H9 (cell line): ENCODE data around the gene OR6B2. TPM values are rescaled to one million over a fixed set of nuclear protein-coding genes. Genes with fewer than 3 reads are reported as not detected.

ENCODE experiments used
- DNase-seq: peaks from one replicate; pipeline ENCODE4 v3.0.0-alpha.2; 2017
- H2AFZ ChIP-seq: one replicate; pipeline ENCODE4 v1.6.1; 2013; ENCODE audit warnings: mild to moderate bottlenecking, low read length, control low read depth, moderate library complexity
- H2AK5ac ChIP-seq: 2 replicates; pipeline ENCODE4 v1.6.1; 2013; ENCODE audit warnings: low read length, control low read depth, mixed read lengths; ENCODE audit not compliant: insufficient read length
- H2BK120ac ChIP-seq: one replicate; pipeline ENCODE4 v1.6.1; 2013; ENCODE audit warnings: low read depth, mild to moderate bottlenecking, low read length, control low read depth, inconsistent platforms; ENCODE audit not compliant: poor library complexity, severe bottlenecking
- H2BK12ac ChIP-seq: 2 replicates; pipeline ENCODE4 v1.6.1; 2013; ENCODE audit warnings: low read length, control low read depth, mixed read lengths, low read depth; ENCODE audit not compliant: insufficient read length
- H2BK15ac ChIP-seq: 2 replicates; pipeline ENCODE4 v1.6.1; 2013; ENCODE audit warnings: low read depth, low read length, control low read depth
- H2BK20ac ChIP-seq: one replicate; pipeline ENCODE4 v1.6.1; 2013; ENCODE audit warnings: low read depth, mild to moderate bottlenecking, low read length, control low read depth, inconsistent platforms; ENCODE audit not compliant: poor library complexity, severe bottlenecking
- H2BK5ac ChIP-seq: 2 replicates; pipeline ENCODE4 v1.6.1; 2013; ENCODE audit warnings: low read length, control low read depth, mixed read lengths; ENCODE audit not compliant: insufficient read length
- H3K14ac ChIP-seq: 2 replicates; pipeline ENCODE4 v1.6.1; 2013; ENCODE audit warnings: low read length, control low read depth; ENCODE audit not compliant: insufficient read depth
- H3K18ac ChIP-seq: 2 replicates; pipeline ENCODE4 v1.6.1; 2013; ENCODE audit warnings: low read depth, mild to moderate bottlenecking, mixed read lengths, low read length, control low read depth; ENCODE audit not compliant: insufficient read length
- H3K23ac ChIP-seq: 2 replicates; pipeline ENCODE4 v1.6.1; 2013; ENCODE audit warnings: low read length, control low read depth, mixed read lengths, low read depth; ENCODE audit not compliant: insufficient read length
- H3K23me2 ChIP-seq: 2 replicates; pipeline ENCODE4 v1.6.1; 2013; ENCODE audit warnings: low read depth, mild to moderate bottlenecking, mixed read lengths, low read length, control low read depth; ENCODE audit not compliant: insufficient read length, poor library complexity, severe bottlenecking
- H3K27ac ChIP-seq: 2 replicates; pipeline ENCODE4 v1.5.1; 2013; ENCODE audit warnings: low read length, control low read depth, mixed read lengths, low read depth; ENCODE audit not compliant: insufficient read length
- H3K27me3 ChIP-seq: 2 replicates; pipeline ENCODE4 v1.6.1; 2013; ENCODE audit warnings: low read length, control low read depth, inconsistent platforms; ENCODE audit not compliant: insufficient read depth
- H3K4ac ChIP-seq: 2 replicates; pipeline ENCODE4 v1.6.1; 2013; ENCODE audit warnings: low read depth, mild to moderate bottlenecking, control low read depth, inconsistent platforms, low read length, moderate library complexity
- H3K4me1 ChIP-seq: 2 replicates; pipeline ENCODE4 v1.6.1; 2013; ENCODE audit warnings: low read length, control low read depth, inconsistent platforms; ENCODE audit not compliant: insufficient read depth
- H3K4me2 ChIP-seq: 2 replicates; pipeline ENCODE4 v1.6.1; 2013; ENCODE audit warnings: low read length, control low read depth, mixed read lengths; ENCODE audit not compliant: insufficient read length, insufficient read depth
- H3K56ac ChIP-seq: 2 replicates; pipeline ENCODE4 v1.6.1; 2013; ENCODE audit warnings: low read depth, mild to moderate bottlenecking, mixed read lengths, low read length, control low read depth; ENCODE audit not compliant: insufficient read length
- H3K79me1 ChIP-seq: 2 replicates; pipeline ENCODE4 v1.6.1; 2013; ENCODE audit warnings: low read depth, mild to moderate bottlenecking, moderate library complexity, low read length, control low read depth, inconsistent platforms; ENCODE audit not compliant: insufficient read depth, poor library complexity, severe bottlenecking
- H3K79me2 ChIP-seq: 2 replicates; pipeline ENCODE4 v1.6.1; 2013; ENCODE audit warnings: low read length, control low read depth, inconsistent platforms; ENCODE audit not compliant: insufficient read depth
- H3K9ac ChIP-seq: 2 replicates; pipeline ENCODE4 v1.6.1; 2013; ENCODE audit warnings: low read length, control low read depth, mixed read lengths; ENCODE audit not compliant: insufficient read length; ENCODE audit errors: extremely low read depth
- H3K9me3 ChIP-seq: one replicate; pipeline ENCODE4 v1.6.1; 2013; ENCODE audit warnings: low read depth, low read length, inconsistent platforms; ENCODE audit not compliant: control insufficient read depth
- H3T11ph ChIP-seq: one replicate; pipeline ENCODE4 v1.6.1; 2013; ENCODE audit warnings: mild to moderate bottlenecking, low read length, control low read depth, inconsistent platforms
- H4K20me1 ChIP-seq: one replicate; pipeline ENCODE4 v1.6.1; 2013; ENCODE audit not compliant: control insufficient read depth, insufficient read length, insufficient read depth
- H4K5ac ChIP-seq: 2 replicates; pipeline ENCODE4 v1.6.1; 2013; ENCODE audit warnings: low read depth, mild to moderate bottlenecking, mixed read lengths, low read length, control low read depth; ENCODE audit not compliant: insufficient read length
- H4K8ac ChIP-seq: replicated peaks from 2 replicates; pipeline ENCODE4 v1.6.1; 2013; ENCODE audit warnings: low read length, control low read depth, mixed read lengths, low read depth; ENCODE audit not compliant: insufficient read length
- H4K91ac ChIP-seq: 2 replicates; pipeline ENCODE4 v1.6.1; 2013; ENCODE audit warnings: low read depth, mild to moderate bottlenecking, moderate library complexity, mixed read lengths, low read length, control low read depth; ENCODE audit not compliant: insufficient read length
- H3K27ac Mint-ChIP-seq, 3 experiments: 2 replicates in 2 of 3; 3 replicates in 1 of 3; pipeline ENCODE4 v1.8.0; 2020 to 2021; ENCODE audit warnings: mixed read lengths in 3 of 3, mild to moderate bottlenecking in 1 of 3, moderate library complexity in 1 of 3
- H3K27me3 Mint-ChIP-seq: 2 replicates; pipeline ENCODE4 v1.8.0; 2021; ENCODE audit warnings: low read depth, mild to moderate bottlenecking, moderate library complexity, mixed read lengths
- H3K36me3 Mint-ChIP-seq, 3 experiments: 2 replicates in 2 of 3; 3 replicates in 1 of 3; pipeline ENCODE4 v1.8.0; 2020 to 2021; ENCODE audit warnings: low read depth in 3 of 3, mixed read lengths in 3 of 3; ENCODE audit not compliant: insufficient read depth in 1 of 3
- H3K4me1 Mint-ChIP-seq, 2 experiments: 2 replicates each; pipeline ENCODE4 v1.8.0; 2020; ENCODE audit warnings: mixed read lengths in 2 of 2
- H3K4me3 Mint-ChIP-seq, 2 experiments: 2 replicates in 1 of 2; 3 replicates in 1 of 2; pipeline ENCODE4 v1.8.0; 2020 to 2021; ENCODE audit warnings: mild to moderate bottlenecking in 2 of 2, mixed read lengths in 2 of 2, moderate library complexity in 1 of 2
- H3K9me3 Mint-ChIP-seq, 2 experiments: 2 replicates in 1 of 2; 3 replicates in 1 of 2; pipeline ENCODE4 v1.8.0; 2020; ENCODE audit warnings: mild to moderate bottlenecking in 2 of 2, mixed read lengths in 2 of 2, moderate library complexity in 1 of 2
- CTCF ChIP-seq: fragments of 200-600 bp; sonication (generic); conservative IDR thresholded peaks from 3 replicates; pipeline ENCODE4 v1.8.0; 2021; ENCODE audit warnings: antibody characterized with exemption, mild to moderate bottlenecking
- WGBS: extraction: QIAGEN DNeasy Blood & Tissue Kit; methylation state at CpG from one replicate; pipeline ENCODE4 v1.1.7; 2013; ENCODE audit warnings: missing lambda C conversion rate, low lambda C conversion rate, mixed read lengths; ENCODE audit not compliant: insufficient read length; ENCODE audit errors: extremely low coverage; 5-methylcytosine and 5-hydroxymethylcytosine counted together
- total RNA-seq: library from RNA; stranded (reverse); gene quantifications from 2 replicates; pipeline ENCODE4 v1.2.1, GENCODE V29; 2021

Gene OR6B2
- total RNA-seq, 1 experiment from 2014 or later: not detected

DNA sequence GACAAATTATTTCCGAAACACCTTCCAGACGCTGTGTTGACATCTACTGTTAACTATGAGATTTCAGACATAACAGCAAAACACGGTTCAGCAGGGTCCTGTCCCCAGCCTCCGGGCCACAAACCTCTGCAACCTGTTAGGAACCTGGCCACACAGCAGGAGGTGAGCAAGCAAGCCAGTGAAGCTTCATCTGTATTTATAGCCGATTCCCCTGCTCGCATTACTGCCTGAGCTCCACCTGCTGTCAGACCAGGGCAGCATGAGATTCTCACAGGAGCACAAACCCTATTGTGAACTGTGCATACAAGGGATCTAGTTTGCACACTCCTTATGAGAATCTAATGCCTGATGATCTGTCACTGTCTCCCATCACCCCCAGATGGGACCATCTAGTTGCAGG, 36.1 kb downstream of the OR6B2 start:
- no peaks in the 10 kb centered on the region for H3K9me3 Mint-ChIP-seq
- H3K27me3 ChIP-seq: no peaks in the 10 kb centered on the region
- H4K8ac ChIP-seq: no peak overlapping the region
- H3K27ac ChIP-seq: no peak overlapping the region
- H3K9me3 ChIP-seq: no peaks in the 10 kb centered on the region
- DNase-seq: no peak
- H3K18ac ChIP-seq: no peak overlapping the region
- no peaks in the 10 kb centered on the region for H3K27me3 Mint-ChIP-seq
- H3K23ac ChIP-seq: no peak overlapping the region
- no peak overlapping the region for H2BK12ac ChIP-seq
- no peak overlapping the region for H3K14ac ChIP-seq
- no peaks in the 10 kb centered on the region for H3K23me2 ChIP-seq
- H2BK15ac ChIP-seq: no peak overlapping the region
- no peak overlapping the region for H4K91ac ChIP-seq
- H2BK120ac ChIP-seq: no peak overlapping the region
- peaks cover 5 to 9% of the 10 kb centered on the region in 2 experiments for H3K4me1 Mint-ChIP-seq
- no peaks in the 10 kb centered on the region for H3K79me1 ChIP-seq
- whole genome bisulfite sequencing: no CpG with 5 or more reads among the region's 6 CpGs
- no peak overlapping the region for H3K27ac Mint-ChIP-seq
- no peak overlapping the region for H4K5ac ChIP-seq
- H3K4me2 ChIP-seq: no peak overlapping the region
- no peak overlapping the region for H3K4me3 Mint-ChIP-seq
- H2BK20ac ChIP-seq: no peak overlapping the region
- peaks cover 2% of the 10 kb centered on the region for H4K20me1 ChIP-seq
- H3K4ac ChIP-seq: no peak overlapping the region
- TF ChIP-seq CTCF: no peak
- H3K9ac ChIP-seq: no peak overlapping the region
- no peaks in the 10 kb centered on the region for H3K4me1 ChIP-seq
- H3K36me3 Mint-ChIP-seq: peaks cover 21 to 46% (median 43%) of the 10 kb centered on the region in 3 experiments; a peak in 6 of 7 replicates
- no peak overlapping the region for H2AFZ ChIP-seq
- no peak overlapping the region for H2BK5ac ChIP-seq
- H3K79me2 ChIP-seq: no peaks in the 10 kb centered on the region
- H3K56ac ChIP-seq: no peak overlapping the region
- no peak overlapping the region for H3T11ph ChIP-seq
- no peak overlapping the region for H2AK5ac ChIP-seq
